KOPT-K1 (cell line): ENCODE results near the gene XRRA1.

ENCODE experiments used
- H3K27ac ChIP-seq: fragments of 200-600 bp; sonication (generic); 2 replicates; pipeline ENCODE4 v1.5.1; 2016; ENCODE audit warnings: antibody characterized with exemption, mild to moderate bottlenecking, low read depth, low read length; ENCODE audit not compliant: poor library complexity, severe bottlenecking
- H3K36me3 ChIP-seq: fragments of 200-600 bp; sonication (generic); 2 replicates; pipeline ENCODE4 v1.5.1; 2017; ENCODE audit warnings: antibody characterized with exemption, mild to moderate bottlenecking, low read length, moderate library complexity; ENCODE audit not compliant: insufficient read depth
- H3K9me3 ChIP-seq: fragments of 200-600 bp; sonication (generic); 2 replicates; pipeline ENCODE4 v1.5.1; 2017; ENCODE audit warnings: antibody characterized with exemption, low read length, mild to moderate bottlenecking; ENCODE audit not compliant: insufficient read depth, poor library complexity, severe bottlenecking

Gene XRRA1

GRCh38 chr11:74877132-74877531, 71.8 kb downstream of the XRRA1 start:
- Histone ChIP-seq H3K27ac (no peak overlapping the region), H3K9me3 (peaks cover 31% of the 10 kb centered on the region), H3K36me3 (peaks cover 47% of the 10 kb centered on the region)

GRCh38 chr11:74871037-74871436, 77.9 kb downstream of the XRRA1 start:
- peaks cover 89% of the 10 kb centered on the region for H3K36me3 ChIP-seq
- peaks cover 79% of the 10 kb centered on the region for H3K9me3 ChIP-seq
- H3K27ac ChIP-seq: no peak overlapping the region

- Histone ChIP-seq H3K36me3 (peaks cover 89% of the 10 kb centered on the region), H3K9me3 (peaks cover 85% of the 10 kb centered on the region), H3K27ac (no peak overlapping the region)
Measured at GRCh38 chr11:74870485-74870884, 78.4 kb downstream of the XRRA1 start.

GRCh38 chr11:74866557-74866956, 82.3 kb downstream of the XRRA1 start:
- H3K9me3 ChIP-seq: peaks cover 85% of the 10 kb centered on the region
- H3K36me3 ChIP-seq: peaks cover 93% of the 10 kb centered on the region
- no peak overlapping the region for H3K27ac ChIP-seq

- Histone ChIP-seq H3K27ac (no peak overlapping the region), H3K36me3 (peaks cover 98% of the 10 kb centered on the region), H3K9me3 (peaks cover 73% of the 10 kb centered on the region)
Measured at GRCh38 chr11:74863410-74863809, 85.5 kb downstream of the XRRA1 start.

- Histone ChIP-seq H3K36me3 (peaks cover 84% of the 10 kb centered on the region), H3K27ac (no peak overlapping the region), H3K9me3 (peaks cover 46% of the 10 kb centered on the region)
Measured at GRCh38 chr11:74860743-74861142, 88.1 kb downstream of the XRRA1 start.

- H3K36me3 ChIP-seq: peaks cover 71% of the 10 kb centered on the region
- H3K27ac ChIP-seq: no peak overlapping the region
- no peaks in the 10 kb centered on the region for H3K9me3 ChIP-seq
Measured at GRCh38 chr11:74853223-74853622, 95.7 kb downstream of the XRRA1 start.

GRCh38 chr11:74849525-74850391, 99.1 kb downstream of the XRRA1 start:
- Histone ChIP-seq H3K27ac (no peak overlapping the region), H3K9me3 (no peaks in the 10 kb centered on the region), H3K36me3 (peaks cover 94% of the 10 kb centered on the region)

GRCh38 chr11:74847895-74848294, 101.0 kb downstream of the XRRA1 start:
- no peak overlapping the region for H3K27ac ChIP-seq
- H3K36me3 ChIP-seq: peaks cover 99% of the 10 kb centered on the region
- no peaks in the 10 kb centered on the region for H3K9me3 ChIP-seq

- Histone ChIP-seq H3K27ac (no peak overlapping the region), H3K36me3 (peaks cover 99% of the 10 kb centered on the region), H3K9me3 (no peaks in the 10 kb centered on the region)
Measured at GRCh38 chr11:74847395-74847794, 101.5 kb downstream of the XRRA1 start.

- Histone ChIP-seq H3K27ac (no peak overlapping the region), H3K36me3 (peaks cover 99% of the 10 kb centered on the region), H3K9me3 (no peaks in the 10 kb centered on the region)
Measured at GRCh38 chr11:74846770-74847169, 102.1 kb downstream of the XRRA1 start.

- Histone ChIP-seq H3K36me3 (peaks cover 99% of the 10 kb centered on the region), H3K27ac (no peak overlapping the region), H3K9me3 (no peaks in the 10 kb centered on the region)
Measured at GRCh38 chr11:74845978-74846517, 102.8 kb downstream of the XRRA1 start.

- H3K36me3 ChIP-seq: peaks cover 98% of the 10 kb centered on the region
- H3K27ac ChIP-seq: no peak overlapping the region
- H3K9me3 ChIP-seq: no peaks in the 10 kb centered on the region
Measured at GRCh38 chr11:74844865-74845264, 104.0 kb downstream of the XRRA1 start.

GRCh38 chr11:74844072-74844471, 104.8 kb downstream of the XRRA1 start:
- H3K36me3 ChIP-seq: peaks cover 97% of the 10 kb centered on the region
- H3K27ac ChIP-seq: no peak overlapping the region
- no peaks in the 10 kb centered on the region for H3K9me3 ChIP-seq

GRCh38 chr11:74842967-74843366, 105.9 kb downstream of the XRRA1 start:
- no peaks in the 10 kb centered on the region for H3K9me3 ChIP-seq
- no peak overlapping the region for H3K27ac ChIP-seq
- peaks cover 95% of the 10 kb centered on the region for H3K36me3 ChIP-seq

- peaks cover 95% of the 10 kb centered on the region for H3K36me3 ChIP-seq
- no peak overlapping the region for H3K27ac ChIP-seq
- no peaks in the 10 kb centered on the region for H3K9me3 ChIP-seq
Measured at GRCh38 chr11:74840486-74840885, 108.4 kb downstream of the XRRA1 start.
